Measurements from ENCODE around the gene CDK12. TPM values are rescaled to one million over a fixed set of nuclear protein-coding genes. Genes with fewer than 3 reads are reported as not detected.

The CDK12 gene
- total and polyA plus RNA-seq, 9 of the 15 experiments (the other 6 are each of a cell fraction or from before 2014, with no cell fraction given): 3.4 to 65.6 (median 36.8) TPM

GRCh38 chr17:39536468-39536867 lies 75.2 kb downstream of the CDK12 start (continued):
- no peak for TF ChIP-seq ZNF644 (tag; IDR thresholded peaks at IDR 0.05; ENCODE audit: low read depth)
- TF ChIP-seq, protein P1, sequence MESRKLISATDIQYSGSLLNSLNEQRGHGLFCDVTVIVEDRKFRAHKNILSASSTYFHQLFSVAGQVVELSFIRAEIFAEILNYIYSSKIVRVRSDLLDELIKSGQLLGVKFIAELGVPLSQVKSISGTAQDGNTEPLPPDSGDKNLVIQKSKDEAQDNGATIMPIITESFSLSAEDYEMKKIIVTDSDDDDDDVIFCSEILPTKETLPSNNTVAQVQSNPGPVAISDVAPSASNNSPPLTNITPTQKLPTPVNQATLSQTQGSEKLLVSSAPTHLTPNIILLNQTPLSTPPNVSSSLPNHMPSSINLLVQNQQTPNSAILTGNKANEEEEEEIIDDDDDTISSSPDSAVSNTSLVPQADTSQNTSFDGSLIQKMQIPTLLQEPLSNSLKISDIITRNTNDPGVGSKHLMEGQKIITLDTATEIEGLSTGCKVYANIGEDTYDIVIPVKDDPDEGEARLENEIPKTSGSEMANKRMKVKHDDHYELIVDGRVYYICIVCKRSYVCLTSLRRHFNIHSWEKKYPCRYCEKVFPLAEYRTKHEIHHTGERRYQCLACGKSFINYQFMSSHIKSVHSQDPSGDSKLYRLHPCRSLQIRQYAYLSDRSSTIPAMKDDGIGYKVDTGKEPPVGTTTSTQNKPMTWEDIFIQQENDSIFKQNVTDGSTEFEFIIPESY (CRISPR knock-in tag; IDR thresholded peaks at IDR 0.05): no peak
- peak; percentile 30; the same call in 1 of the 2 replicates for TF ChIP-seq KLF16 (IDR thresholded peaks at IDR 0.05)
- no peak for TF ChIP-seq DACH1 (IDR thresholded peaks at IDR 0.05; ENCODE audit: partially characterized antibody)
- TF ChIP-seq POLR2H (tag; IDR thresholded peaks at IDR 0.05; ENCODE audit: low read depth): no peak
- TF ChIP-seq ZNF263 (CRISPR knock-in tag; IDR thresholded peaks at IDR 0.05; ENCODE audit: borderline replicate concordance): no peak
- no peak for TF ChIP-seq RFX1 (IDR thresholded peaks at IDR 0.05)
- TF ChIP-seq DDX20 (tag; IDR thresholded peaks at IDR 0.05; ENCODE audit: low read depth): no peak
- no peak for TF ChIP-seq CEBPB (tag; IDR thresholded peaks at IDR 0.05)
- TF ChIP-seq MEIS2 (IDR thresholded peaks at IDR 0.05; ENCODE audit: partially characterized antibody): peak; percentile 99
- no peak for TF ChIP-seq STAT6 (CRISPR knock-in tag; IDR thresholded peaks at IDR 0.05)
- no peak for TF ChIP-seq TAF7 (tag; IDR thresholded peaks at IDR 0.05)
- TF ChIP-seq ZFP91 (CRISPR knock-in tag; IDR thresholded peaks at IDR 0.05): no peak
- no peak for TF ChIP-seq ZNF277 (CRISPR knock-in tag; IDR thresholded peaks at IDR 0.05; ENCODE audit: borderline replicate concordance)
- TF ChIP-seq NEUROD1 (IDR thresholded peaks at IDR 0.05; ENCODE audit: borderline replicate concordance, low read depth, low read length, partially characterized antibody): no peak
- no peak for TF ChIP-seq RBFOX2 (IDR thresholded peaks at IDR 0.05; ENCODE audit: low read depth, low read length)
- TF ChIP-seq ZNF830 (CRISPR knock-in tag; IDR thresholded peaks at IDR 0.05): no peak
- 0 out of 4 replicates have a peak, but pooled peaks of 1 of the 2 experiments have one; percentile 14 for TF ChIP-seq TRIM24 (IDR thresholded peaks at IDR 0.05)
- TF ChIP-seq FUS (optimal IDR thresholded peaks at IDR 0.05; ENCODE audit: low read depth, low read length): no peak
- TF ChIP-seq, protein P2, sequence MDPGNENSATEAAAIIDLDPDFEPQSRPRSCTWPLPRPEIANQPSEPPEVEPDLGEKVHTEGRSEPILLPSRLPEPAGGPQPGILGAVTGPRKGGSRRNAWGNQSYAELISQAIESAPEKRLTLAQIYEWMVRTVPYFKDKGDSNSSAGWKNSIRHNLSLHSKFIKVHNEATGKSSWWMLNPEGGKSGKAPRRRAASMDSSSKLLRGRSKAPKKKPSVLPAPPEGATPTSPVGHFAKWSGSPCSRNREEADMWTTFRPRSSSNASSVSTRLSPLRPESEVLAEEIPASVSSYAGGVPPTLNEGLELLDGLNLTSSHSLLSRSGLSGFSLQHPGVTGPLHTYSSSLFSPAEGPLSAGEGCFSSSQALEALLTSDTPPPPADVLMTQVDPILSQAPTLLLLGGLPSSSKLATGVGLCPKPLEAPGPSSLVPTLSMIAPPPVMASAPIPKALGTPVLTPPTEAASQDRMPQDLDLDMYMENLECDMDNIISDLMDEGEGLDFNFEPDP (CRISPR knock-in tag; IDR thresholded peaks at IDR 0.05): no peak

Measured in K562 (cell line).